ENCODE data around the gene UBA52. TPM values are rescaled to one million over a fixed set of nuclear protein-coding genes. Genes with fewer than 3 reads are reported as not detected.

Gene UBA52
- total RNA-seq, 1 donor from 2014 or later: 586 TPM

GRCh38 chr19:18543814-18544475, 27.7 kb upstream of the UBA52 start:
- DNase-seq (ENCODE audit: low read depth): peak; percentile 79
- FAIRE-seq: no peak
- TF ChIP-seq CTCF (IDR thresholded peaks at IDR 0.05; ENCODE audit: insufficient read depth, low read length, severe bottlenecking): peak; percentile 21
- Histone ChIP-seq H3K4me3 (ENCODE audit: low read depth, low read length) (peak overlapping the region; percentile 77), H3K27me3 (ENCODE audit: control insufficient read depth, insufficient read depth, low read length) (no peaks in the 10 kb centered on the region), H3K36me3 (ENCODE audit: control insufficient read depth, insufficient read depth, low read length) (peaks cover 10% of the 10 kb centered on the region)

GRCh38 chr19:18551631-18552030, 20.0 kb upstream of the UBA52 start:
- DNase-seq (ENCODE audit: low read depth) (no peak), FAIRE-seq (no peak)
- H3K27me3 ChIP-seq (ENCODE audit: control insufficient read depth, insufficient read depth, low read length): no peaks in the 10 kb centered on the region
- H3K4me3 ChIP-seq (ENCODE audit: low read depth, low read length): no peak overlapping the region
- H3K36me3 ChIP-seq (ENCODE audit: control insufficient read depth, insufficient read depth, low read length): no peaks in the 10 kb centered on the region
- TF ChIP-seq CTCF (IDR thresholded peaks at IDR 0.05; ENCODE audit: insufficient read depth, low read length, severe bottlenecking): no peak

- Histone ChIP-seq H3K4me3 (ENCODE audit: low read depth, low read length) (peak within 1 kb of the TSS; percentile 97), H3K27me3 (ENCODE audit: control insufficient read depth, insufficient read depth, low read length) (no peaks in the 10 kb centered on the region), H3K36me3 (ENCODE audit: control insufficient read depth, insufficient read depth, low read length) (peaks cover 5% of the 10 kb centered on the region)
- peak; percentile 97 for DNase-seq (ENCODE audit: low read depth)
- no peak for TF ChIP-seq CTCF (IDR thresholded peaks at IDR 0.05; ENCODE audit: insufficient read depth, low read length, severe bottlenecking)
- FAIRE-seq: no peak
Measured at GRCh38 chr19:18557411-18558201, 14.1 kb upstream of the UBA52 start, which contains the start of gene KXD1. Gene KXD1, plus strand, starts transcription at chr19:18557870. Its CDS starts 4,187 bp downstream, at chr19:18562057.

DNA sequence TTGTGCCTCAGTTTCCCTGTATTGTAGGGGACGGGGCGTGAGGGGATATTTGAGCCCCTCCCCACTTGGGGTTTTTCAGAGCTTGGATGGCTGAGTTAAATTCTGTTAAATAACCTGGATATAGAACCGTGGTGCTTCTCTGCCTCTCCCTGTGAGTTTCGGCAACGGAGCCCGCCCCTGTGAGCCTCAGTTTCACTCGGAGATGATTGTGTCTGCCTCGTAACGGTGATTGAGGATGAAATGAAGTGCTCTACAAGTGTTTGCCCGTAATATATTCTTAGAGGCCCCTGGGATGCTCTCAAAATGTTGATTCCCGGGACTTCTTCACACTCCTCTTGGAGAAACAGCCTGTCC, 13.5 kb upstream of the UBA52 start:
- no peak for FAIRE-seq
- DNase-seq (ENCODE audit: low read depth): no peak
- H3K36me3 ChIP-seq (ENCODE audit: control insufficient read depth, insufficient read depth, low read length): peaks cover 9% of the 10 kb centered on the region
- peak overlapping the region; percentile 97 for H3K4me3 ChIP-seq (ENCODE audit: low read depth, low read length)
- TF ChIP-seq CTCF (IDR thresholded peaks at IDR 0.05; ENCODE audit: insufficient read depth, low read length, severe bottlenecking): no peak
- H3K27me3 ChIP-seq (ENCODE audit: control insufficient read depth, insufficient read depth, low read length): no peaks in the 10 kb centered on the region

DNA sequence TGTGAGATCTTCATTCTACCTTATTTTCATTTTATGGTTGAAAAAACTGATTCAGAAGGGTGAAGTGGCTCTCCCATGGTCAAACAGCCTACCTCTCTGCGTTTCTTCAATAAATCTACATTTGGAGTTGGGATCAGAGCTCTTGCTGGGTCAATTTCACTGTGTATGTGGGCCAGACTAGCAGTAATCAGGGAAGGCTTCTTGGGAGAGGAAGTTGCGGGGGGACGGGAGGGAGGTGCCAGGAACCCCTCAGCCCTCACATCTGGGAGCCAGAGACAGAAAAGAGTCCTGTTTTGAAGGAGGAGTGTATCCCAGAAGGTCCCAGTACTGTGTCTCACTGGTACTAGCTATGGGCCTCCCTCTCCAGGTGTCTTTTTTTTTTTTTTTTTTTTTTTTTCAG, 13.1 kb upstream of the UBA52 start:
- no peak for FAIRE-seq
- Histone ChIP-seq H3K4me3 (ENCODE audit: low read depth, low read length) (peak overlapping the region; percentile 97), H3K27me3 (ENCODE audit: control insufficient read depth, insufficient read depth, low read length) (no peaks in the 10 kb centered on the region), H3K36me3 (ENCODE audit: control insufficient read depth, insufficient read depth, low read length) (peaks cover 10% of the 10 kb centered on the region)
- TF ChIP-seq CTCF (IDR thresholded peaks at IDR 0.05; ENCODE audit: insufficient read depth, low read length, severe bottlenecking): no peak
- DNase-seq (ENCODE audit: low read depth): no peak

Data from bronchial epithelial cell (primary cell).